SW 1271 (cell line): ENCODE results near the gene RNASET2.
A peak's percentile ranks its signal among the peaks of the same experiment; 100 is the strongest.

Experiments used
- DNase-seq, 2 experiments: peaks; one replicate each; lab custom pipeline; 2025; lab: John Stamatoyannopoulos, UW

The RNASET2 gene

GRCh38 chr6:166947251-166947650 lies 9.1 kb downstream of the RNASET2 start:
- no peak for DNase-seq

GRCh38 chr6:166946125-166946524 lies 10.2 kb downstream of the RNASET2 start:
- no peak for DNase-seq

DNA sequence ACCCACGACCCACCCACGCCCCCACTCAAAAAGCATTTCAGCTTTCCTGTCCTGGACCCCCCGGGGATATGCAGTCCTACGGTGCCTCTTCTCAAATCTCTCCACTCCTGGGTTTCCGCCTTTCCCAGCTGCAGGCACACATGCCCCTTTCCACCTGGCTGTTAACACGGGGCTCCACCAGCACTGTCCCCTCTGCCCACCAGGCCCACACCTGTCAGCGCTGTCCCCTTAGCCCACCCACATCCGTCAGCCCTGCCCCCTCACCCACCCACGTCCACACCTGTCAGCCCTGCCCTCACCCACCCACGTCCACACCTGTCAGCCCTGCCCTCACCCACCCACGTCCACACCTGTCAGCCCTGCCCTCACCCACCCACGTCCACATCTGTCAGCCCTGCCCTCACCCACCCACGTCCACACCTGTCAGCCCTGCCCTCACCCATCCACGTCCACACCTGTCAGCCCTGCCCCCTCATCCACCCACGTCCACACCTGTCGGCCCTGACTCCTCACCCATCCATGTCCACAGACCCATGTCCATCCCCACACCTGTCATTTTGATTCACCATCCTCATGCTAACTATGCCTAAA lies 11.6 kb downstream of the RNASET2 start:
- DNase-seq: no peak

- DNase-seq: no peak
These were observed 13.8 kb downstream of the RNASET2 start for GRCh38 chr6:166942393-166943168.

- DNase-seq: peak; percentile 23 to 40
These were observed 15.7 kb downstream of the RNASET2 start for GRCh38 chr6:166940643-166941068.

DNA sequence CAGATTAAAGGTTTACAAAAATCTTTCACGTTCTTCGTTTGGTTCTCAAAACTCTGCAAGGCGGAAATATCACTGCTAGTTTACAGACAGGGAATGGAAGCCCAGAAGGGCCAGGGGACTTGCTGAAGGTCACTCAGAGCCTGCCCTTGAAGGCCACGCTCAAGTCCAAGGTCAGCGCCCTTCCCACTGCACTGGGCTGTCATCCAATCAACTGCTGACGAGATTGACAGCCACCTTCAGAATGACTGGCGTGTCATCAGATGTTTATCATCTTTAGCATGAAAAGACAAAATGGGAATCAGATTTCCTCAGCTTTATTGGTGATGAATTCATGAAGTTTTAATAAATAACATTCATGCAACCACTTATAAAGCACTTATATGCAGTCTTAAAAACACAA lies 16.5 kb downstream of the RNASET2 start:
- DNase-seq: no peak

GRCh38 chr6:166939345-166939744 lies 17.0 kb downstream of the RNASET2 start:
- DNase-seq: no peak

GRCh38 chr6:166938704-166939103 lies 17.6 kb downstream of the RNASET2 start:
- no peak for DNase-seq

GRCh38 chr6:166938150-166938549 lies 18.2 kb downstream of the RNASET2 start:
- no peak for DNase-seq

DNA sequence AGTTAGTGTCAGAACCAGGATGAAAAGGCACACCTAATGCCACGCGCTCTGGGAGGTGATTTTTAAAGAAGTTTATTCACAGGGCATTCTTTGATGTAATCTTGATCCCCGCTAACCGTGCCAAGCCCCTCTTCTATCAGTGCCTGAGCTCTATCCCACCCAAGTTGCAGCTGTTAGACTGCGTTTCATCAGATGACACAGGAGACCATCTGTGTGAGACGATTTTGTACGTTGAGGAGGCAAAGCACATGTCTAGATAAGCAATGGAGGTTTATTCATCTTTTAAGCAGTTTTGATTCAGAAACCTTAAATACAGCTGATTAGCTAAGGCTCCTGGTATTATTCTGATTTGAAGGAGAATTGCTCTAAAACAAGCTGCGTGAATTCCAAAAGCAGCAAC lies 18.6 kb downstream of the RNASET2 start:
- no peak for DNase-seq

GRCh38 chr6:166936079-166936787 lies 20.1 kb downstream of the RNASET2 start:
- no peak for DNase-seq

GRCh38 chr6:166935353-166935752 lies 21.0 kb downstream of the RNASET2 start:
- DNase-seq: no peak

DNA sequence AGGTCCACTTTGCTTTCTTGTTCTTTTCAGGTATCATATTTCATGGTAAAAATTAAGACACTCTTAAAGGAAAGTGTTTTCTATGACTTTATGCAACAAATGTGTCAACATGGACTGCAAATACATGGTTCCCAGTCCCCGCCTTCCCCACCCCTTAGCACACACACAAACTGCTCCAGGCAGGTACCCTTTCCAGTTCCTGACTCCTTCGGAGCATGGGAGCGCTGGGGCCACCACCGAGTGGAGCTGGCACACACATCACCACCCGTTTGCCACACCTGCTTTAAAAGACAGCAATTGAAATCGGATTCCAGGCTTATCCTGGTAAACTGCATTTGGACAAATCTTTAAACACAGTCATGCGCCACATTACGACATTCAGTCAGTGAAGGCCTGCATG lies 22.2 kb downstream of the RNASET2 start:
- no peak for DNase-seq

DNA sequence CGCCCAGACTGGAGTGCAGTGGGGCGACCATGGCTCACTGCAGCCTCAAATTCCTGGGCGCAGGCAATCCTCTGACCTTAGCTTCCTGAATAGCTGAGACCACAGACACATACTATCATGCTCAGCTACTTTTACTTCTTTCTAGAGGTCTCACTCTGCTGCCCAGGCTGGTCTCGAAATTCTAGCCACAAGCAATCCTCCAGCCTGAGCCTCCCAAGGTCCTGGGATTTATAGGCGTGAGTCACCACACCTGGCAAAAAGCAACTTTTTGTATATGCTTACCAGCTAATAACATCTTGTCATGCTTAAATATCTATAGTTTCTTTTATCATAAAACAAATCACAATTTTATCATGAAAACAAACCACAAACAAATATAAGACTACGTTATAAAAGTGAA lies 23.0 kb downstream of the RNASET2 start:
- no peak for DNase-seq

GRCh38 chr6:166932616-166933015 lies 23.7 kb downstream of the RNASET2 start:
- no peak for DNase-seq

DNA sequence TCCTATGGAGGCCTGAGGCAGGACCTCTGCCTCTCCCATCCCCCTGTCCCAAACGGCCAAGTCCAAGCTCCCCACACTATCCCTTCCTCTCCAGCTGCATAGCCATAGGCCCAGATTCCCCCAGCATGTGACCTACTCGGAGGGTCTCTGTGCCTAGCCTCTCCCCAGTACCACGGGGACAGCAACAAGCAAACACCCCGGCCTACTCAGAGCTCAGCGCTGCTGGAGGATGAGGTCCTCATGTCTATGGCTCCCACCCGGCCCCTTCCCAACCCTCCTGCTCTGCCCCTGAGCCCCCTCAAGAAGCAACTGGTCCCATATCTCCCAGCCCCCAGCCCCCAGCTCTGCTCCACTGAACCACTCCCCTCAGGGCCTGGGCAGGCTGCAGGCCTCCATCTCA lies 24.2 kb downstream of the RNASET2 start:
- DNase-seq: no peak

DNA sequence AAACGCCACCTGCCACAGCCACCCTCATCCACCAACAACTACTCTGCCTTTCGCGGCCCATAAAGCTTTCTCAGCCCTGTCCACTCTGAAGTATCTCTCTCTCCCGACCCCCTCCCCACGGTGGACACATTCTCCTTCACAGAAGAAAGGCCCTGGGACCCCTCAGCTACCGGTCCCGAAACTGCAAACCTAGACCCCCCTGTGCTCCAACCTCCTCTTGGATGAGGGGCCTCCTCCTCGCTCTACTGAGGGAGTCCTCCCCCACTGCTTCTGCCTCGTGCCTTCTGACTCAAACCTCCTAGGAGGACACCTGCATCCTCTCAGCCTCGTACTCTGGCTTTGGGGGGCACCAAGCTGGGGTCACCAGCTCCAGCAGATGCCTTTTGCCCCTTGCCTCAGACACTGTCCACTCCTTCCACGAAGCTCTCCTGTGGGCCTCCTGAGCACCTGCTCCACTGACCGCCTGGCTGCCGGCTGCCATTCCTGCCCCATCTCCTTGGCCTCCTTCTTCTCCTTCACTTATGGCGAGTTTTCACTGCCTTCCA lies 24.9 kb downstream of the RNASET2 start:
- DNase-seq: no peak

- DNase-seq: no peak
These were observed 25.9 kb downstream of the RNASET2 start for GRCh38 chr6:166930354-166930891.

DNA sequence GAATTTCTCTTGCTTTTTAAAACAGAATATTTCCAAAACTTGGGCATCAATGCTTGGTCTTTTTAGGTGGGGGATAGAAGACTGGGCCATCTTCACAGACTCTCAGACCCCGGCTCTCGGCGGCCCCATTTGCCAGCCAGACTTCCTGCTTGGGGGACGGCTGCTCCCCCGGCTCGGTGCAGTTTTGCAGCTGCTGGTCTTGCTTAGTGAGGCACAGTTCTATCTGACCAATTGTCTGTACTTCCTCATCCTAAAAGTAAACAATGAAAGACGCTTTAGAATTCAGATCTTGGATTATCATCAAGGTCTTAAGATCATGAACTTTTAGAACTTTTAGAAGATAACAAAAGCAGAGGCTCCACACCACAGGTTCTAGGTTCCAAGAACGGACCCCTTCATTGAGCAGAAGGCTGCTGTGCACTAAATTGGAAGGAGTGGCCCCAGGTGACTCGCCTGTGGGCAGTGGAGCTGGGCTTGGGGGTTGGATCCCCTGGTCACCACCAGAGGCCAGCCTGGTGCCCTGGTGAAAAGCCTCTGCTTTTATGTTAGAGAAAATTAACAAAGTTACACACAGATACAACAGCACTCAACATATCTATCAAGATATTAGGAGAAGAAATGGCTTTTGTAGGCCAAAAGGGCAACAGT lies 26.7 kb downstream of the RNASET2 start:
- DNase-seq: no peak

DNA sequence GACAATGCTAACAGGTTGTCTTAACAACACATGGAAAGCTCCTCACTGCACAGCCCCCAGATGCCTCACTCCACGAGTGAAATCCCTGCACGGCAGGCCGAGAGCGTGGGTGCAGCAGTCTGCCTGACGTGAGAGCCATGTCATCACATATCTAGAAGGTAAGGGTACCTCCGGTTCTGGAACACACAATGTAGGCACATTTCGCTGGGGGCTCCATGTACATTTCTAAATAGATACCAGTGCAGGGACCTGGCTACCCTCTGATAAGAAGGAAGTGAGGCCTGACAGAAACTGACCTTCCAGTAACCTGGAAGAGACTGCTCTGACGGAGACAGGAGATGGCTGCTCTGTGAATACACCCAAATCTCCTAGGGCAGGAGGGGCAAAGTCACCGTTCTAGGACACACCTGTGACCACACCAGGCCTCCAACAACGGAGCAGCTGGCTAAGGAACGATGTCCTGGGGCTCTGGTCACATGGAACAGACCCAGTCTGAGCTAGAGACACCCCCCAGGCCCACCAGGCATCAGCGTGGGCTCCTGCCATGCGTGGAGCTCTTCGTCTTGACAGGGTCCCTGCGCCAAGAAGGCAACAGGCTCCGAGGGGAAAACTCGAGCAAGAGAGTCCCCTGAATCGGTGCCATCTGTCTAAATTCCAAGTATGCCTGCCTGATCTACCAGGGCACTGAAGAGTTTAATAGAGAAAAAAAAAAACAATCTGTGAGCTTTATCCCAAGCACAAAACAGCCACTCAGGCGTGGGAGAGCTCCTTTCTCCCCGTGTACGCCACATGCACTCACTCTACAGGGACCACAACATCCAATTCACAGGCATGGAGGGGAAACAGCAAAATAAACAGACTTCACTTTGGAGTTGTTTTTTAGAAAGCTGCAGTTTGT lies 27.5 kb downstream of the RNASET2 start:
- DNase-seq: no peak
